GM18502 (cell line): ENCODE results near the gene FRY.
"Not testable (repeated sequence)": the region's sequence is repeated elsewhere in the genome, so short reads cannot be mapped to it uniquely, and the experiment has no call there.

Experiments used
- ATAC-seq: cut with Tn5 transposase; IDR thresholded peaks from one replicate; pipeline ENCODE4 v1.9.1; 2021; ENCODE audit warnings: mild to moderate bottlenecking; ENCODE audit not compliant: unreplicated experiment, poor library complexity

FRY gene

GRCh38 chr13:32039528-32039927, 8.0 kb downstream of the FRY start:
- no peak for ATAC-seq

- no peak for ATAC-seq
Observed at GRCh38 chr13:32040052-32040642, 8.6 kb downstream of the FRY start.

GRCh38 chr13:32040689-32041088, 9.1 kb downstream of the FRY start:
- ATAC-seq, result no peak

- peak; percentile 93 for ATAC-seq
Observed at GRCh38 chr13:32041429-32041828, 9.9 kb downstream of the FRY start.

GRCh38 chr13:32042551-32042950, 11.0 kb downstream of the FRY start:
- ATAC-seq, result no peak

- ATAC-seq, result no peak
Observed at GRCh38 chr13:32044446-32044845, 12.9 kb downstream of the FRY start.

GRCh38 chr13:32045537-32045936, 14.0 kb downstream of the FRY start:
- no peak for ATAC-seq

- no peak for ATAC-seq
Observed at GRCh38 chr13:32045982-32046785, 14.6 kb downstream of the FRY start.

- ATAC-seq, result no peak
Observed at GRCh38 chr13:32047088-32047487, 15.5 kb downstream of the FRY start.

- ATAC-seq, result peak; percentile 53
Observed at GRCh38 chr13:32047793-32048192, 16.2 kb downstream of the FRY start.

GRCh38 chr13:32048816-32049215, 17.2 kb downstream of the FRY start:
- ATAC-seq, result no peak

- no peak for ATAC-seq
Observed at GRCh38 chr13:32051156-32051555, 19.6 kb downstream of the FRY start.

- no peak for ATAC-seq
Observed at GRCh38 chr13:32056316-32056715, 24.7 kb downstream of the FRY start.

- ATAC-seq, result not testable (repeated sequence)
Observed at GRCh38 chr13:32057325-32057724, 25.8 kb downstream of the FRY start.

- ATAC-seq, result no peak
Observed at GRCh38 chr13:32059511-32059984, 28.0 kb downstream of the FRY start.

GRCh38 chr13:32060401-32060878, 28.9 kb downstream of the FRY start:
- ATAC-seq, result no peak

GRCh38 chr13:32063619-32064233, 32.2 kb downstream of the FRY start:
- no peak for ATAC-seq

- ATAC-seq, result no peak
Observed at GRCh38 chr13:32067149-32067961, 35.8 kb downstream of the FRY start.

- ATAC-seq, result no peak
Observed at GRCh38 chr13:32068255-32068654, 36.7 kb downstream of the FRY start.

GRCh38 chr13:32073180-32073864, 41.7 kb downstream of the FRY start:
- ATAC-seq, result no peak
